ENCODE data around the gene KCNH1. TPM values are rescaled to one million over a fixed set of nuclear protein-coding genes. Genes with fewer than 3 reads are reported as not detected.

KCNH1 gene
- total and polyA plus RNA-seq, 2 of the 4 experiments (the other 2 are of a cell fraction): 0.27 to 0.54 TPM

DNA sequence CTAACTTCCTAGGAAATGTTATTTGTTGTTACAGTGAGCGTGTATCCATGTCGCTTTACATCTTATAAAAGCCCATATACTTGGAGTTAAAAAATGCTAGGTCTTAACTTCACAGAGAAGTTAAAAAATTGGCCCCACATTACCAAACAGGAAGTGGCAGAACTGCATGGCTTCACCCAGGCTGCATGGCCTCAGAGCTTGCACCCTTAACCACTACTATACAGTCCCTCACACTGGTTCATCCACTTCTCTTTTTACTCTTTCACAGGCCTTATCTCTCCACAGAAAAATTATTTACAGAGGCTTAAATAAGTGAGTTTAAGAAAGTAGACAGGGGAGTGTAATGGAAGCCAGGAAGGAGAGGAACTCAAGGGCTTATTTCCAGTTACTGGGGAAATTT is 402.8 kb downstream of the KCNH1 start:
- no peak overlapping the region for H3K27ac ChIP-seq (ENCODE audit: insufficient read depth, low read length)
- no peaks in the 10 kb centered on the region for H3K79me1 ChIP-seq (ENCODE audit: low read depth in 1 of 2, low read length in 2 of 2)
- intact Hi-C loops (cut with micrococcal nuclease): no loop called here
- no peak overlapping the region for H3K4ac ChIP-seq (ENCODE audit: low read depth, low read length)
- dilution Hi-C loops (cut with HindIII; ENCODE audit: low sequenced_read_pairs, unreplicated experiment): no loop called here
- in situ Hi-C loops (cut with MboI; ENCODE audit: low sequenced_read_pairs): no loop called here
- no peak overlapping the region for H2AK5ac ChIP-seq (ENCODE audit: low read depth, low read length)
- no peaks in the 10 kb centered on the region for H3K9me3 ChIP-seq (ENCODE audit: control insufficient read depth, insufficient read depth, low read length)
- no peak overlapping the region for H2BK120ac ChIP-seq (ENCODE audit: low read depth, low read length)
- H3K9me1 ChIP-seq (ENCODE audit: insufficient read depth, low read length): no peaks in the 10 kb centered on the region; the same call in 1 of the 2 replicates
- CTCF ChIA-PET: interaction anchor here (1.2 kb wide), 1 partner anchor 403 kb away, joined by 5 read pairs; the partner anchor contains the start of gene KCNH1
- H3K23ac ChIP-seq (ENCODE audit: low read depth, low read length): no peak overlapping the region
- H2BK5ac ChIP-seq (ENCODE audit: low read depth, low read length, poor library complexity, severe bottlenecking): no peak overlapping the region
- TF ChIP-seq, protein P1, sequence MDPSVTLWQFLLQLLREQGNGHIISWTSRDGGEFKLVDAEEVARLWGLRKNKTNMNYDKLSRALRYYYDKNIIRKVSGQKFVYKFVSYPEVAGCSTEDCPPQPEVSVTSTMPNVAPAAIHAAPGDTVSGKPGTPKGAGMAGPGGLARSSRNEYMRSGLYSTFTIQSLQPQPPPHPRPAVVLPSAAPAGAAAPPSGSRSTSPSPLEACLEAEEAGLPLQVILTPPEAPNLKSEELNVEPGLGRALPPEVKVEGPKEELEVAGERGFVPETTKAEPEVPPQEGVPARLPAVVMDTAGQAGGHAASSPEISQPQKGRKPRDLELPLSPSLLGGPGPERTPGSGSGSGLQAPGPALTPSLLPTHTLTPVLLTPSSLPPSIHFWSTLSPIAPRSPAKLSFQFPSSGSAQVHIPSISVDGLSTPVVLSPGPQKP (IDR thresholded peaks at IDR 0.05; ENCODE audit: borderline replicate concordance, low read depth, low read length): no peak
- TF ChIP-seq POLR2A (IDR thresholded peaks at IDR 0.05; ENCODE audit: low read depth, low read length) (no peak), MAZ (IDR thresholded peaks at IDR 0.05; ENCODE audit: borderline replicate concordance, low read depth, low read length) (no peak), NFE2L2 (IDR thresholded peaks at IDR 0.05; ENCODE audit: low read depth, low read length) (no peak)
- H3K14ac ChIP-seq (replicated peaks; ENCODE audit: low read depth, low read length): no peak overlapping the region
- H3K56ac ChIP-seq (ENCODE audit: extremely low read depth, insufficient read depth, low read length): no peak overlapping the region
- POLR2A ChIA-PET (ENCODE audit: unreplicated experiment): no interaction called here
- no peaks in the 10 kb centered on the region for H4K20me1 ChIP-seq (ENCODE audit: insufficient read depth, low read length)
- no peak overlapping the region for H3K4me3 ChIP-seq (ENCODE audit: insufficient read depth, low read depth, low read length)
- H3K27me3 ChIP-seq (ENCODE audit: control insufficient read depth, insufficient read depth, low read length): no peaks in the 10 kb centered on the region
- no peak overlapping the region for H3K4me2 ChIP-seq (ENCODE audit: low read depth, low read length)
- H4K5ac ChIP-seq (ENCODE audit: low read depth, low read length): no peak overlapping the region
- no peak overlapping the region for H4K91ac ChIP-seq (ENCODE audit: insufficient read depth, low read depth, low read length)
- H3K9ac ChIP-seq (ENCODE audit: low read depth, low read length): no peak overlapping the region
- no peak overlapping the region for H4K8ac ChIP-seq (ENCODE audit: low read depth in 2 of 2, low read length in 2 of 2)
- H2BK15ac ChIP-seq (ENCODE audit: low read depth, low read length): no peak overlapping the region
- H2BK20ac ChIP-seq (ENCODE audit: low read depth, low read length): no peak overlapping the region
- ATAC-seq (ENCODE audit: low read depth) (no peak), DNase-seq (no peak)
- no peak overlapping the region for H3K18ac ChIP-seq (ENCODE audit: low read depth, low read length)
- no peaks in the 10 kb centered on the region for H3K36me3 ChIP-seq (ENCODE audit: control insufficient read depth, insufficient read depth, low read length)
- BruUV-seq (replicated peaks): no TSS peak
- WGBS, 2 experiments (ENCODE audit: extremely low coverage in 2 of 2, insufficient read length in 1 of 2): no CpG with 5 or more reads among the region's 2 CpGs
- H3K4me1 ChIP-seq (ENCODE audit: control insufficient read depth, insufficient read depth, low read length): no peaks in the 10 kb centered on the region
- H2AFZ ChIP-seq (replicated peaks; ENCODE audit: low read length, poor library complexity): no peak overlapping the region
- H2AK9ac ChIP-seq (replicated peaks; ENCODE audit: low read depth, low read length, poor library complexity): no peak overlapping the region
